NCI-H187 (cell line): ENCODE results near the gene SBNO2.

Source experiments
- DNase-seq, 2 experiments: peaks; one replicate each; lab custom pipeline; 2025; lab: John Stamatoyannopoulos, UW

The SBNO2 gene

DNA sequence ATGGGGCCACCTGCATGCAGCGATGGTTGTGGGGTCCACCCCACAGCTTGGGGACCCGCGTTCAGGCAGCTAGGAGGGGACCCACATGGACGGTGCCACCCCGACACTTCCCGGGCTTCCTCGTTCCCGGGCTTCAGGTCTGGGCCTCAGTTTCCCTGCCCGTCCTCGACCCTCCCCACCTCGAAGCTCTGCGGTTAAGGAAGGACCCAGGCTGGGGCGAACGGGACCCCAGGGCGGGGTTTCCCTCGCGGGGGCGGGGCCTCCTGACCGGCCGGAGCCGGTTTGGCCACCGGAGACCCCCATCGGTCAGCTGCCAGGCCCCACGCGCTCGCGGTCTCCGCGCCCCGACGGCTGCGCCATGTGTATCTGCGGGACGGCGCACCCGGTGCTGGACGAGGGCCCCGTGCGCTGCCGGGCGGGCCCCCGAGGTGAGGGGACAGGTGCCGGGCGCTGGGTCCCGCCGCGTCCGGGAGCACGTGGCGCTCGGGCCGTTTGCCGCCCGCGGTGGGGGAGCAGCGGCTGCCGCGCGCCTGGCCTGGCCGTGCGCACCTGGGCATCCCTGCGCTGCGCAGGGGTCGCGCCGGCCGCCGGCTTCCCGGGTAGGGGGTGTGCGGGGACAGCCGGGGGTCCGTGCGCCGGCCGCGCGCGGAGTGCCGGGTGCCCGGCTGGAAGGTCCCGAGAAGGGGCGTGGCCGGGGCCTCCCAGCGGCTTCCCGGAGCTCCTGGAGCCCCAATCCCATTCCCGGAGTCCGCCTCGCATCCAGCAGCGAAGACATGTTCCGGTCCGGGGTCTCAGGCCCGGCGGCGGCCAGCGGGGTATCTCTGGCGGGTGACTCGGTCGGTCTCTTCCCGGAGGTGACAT lies 102.9 kb downstream of the SBNO2 start:
- no peak for DNase-seq

- no peak for DNase-seq
Observed at GRCh38 chr19:1070576-1070930, 103.5 kb downstream of the SBNO2 start.

GRCh38 chr19:1069009-1069779 lies 104.9 kb downstream of the SBNO2 start:
- DNase-seq: no peak

GRCh38 chr19:1068009-1069001 lies 105.8 kb downstream of the SBNO2 start:
- DNase-seq: no peak

GRCh38 chr19:1067341-1067957 lies 106.6 kb downstream of the SBNO2 start:
- DNase-seq: no peak

GRCh38 chr19:1066748-1067340 lies 107.2 kb downstream of the SBNO2 start, which contains the start of gene ARHGAP45:
Gene ARHGAP45 (plus strand): TSS chr19:1067167. CDS start chr19:1067406, 239 bp downstream.
- DNase-seq: no peak

GRCh38 chr19:1066251-1066747 lies 107.8 kb downstream of the SBNO2 start:
- DNase-seq: no peak

GRCh38 chr19:1065606-1066109 lies 108.4 kb downstream of the SBNO2 start:
- no peak for DNase-seq

DNA sequence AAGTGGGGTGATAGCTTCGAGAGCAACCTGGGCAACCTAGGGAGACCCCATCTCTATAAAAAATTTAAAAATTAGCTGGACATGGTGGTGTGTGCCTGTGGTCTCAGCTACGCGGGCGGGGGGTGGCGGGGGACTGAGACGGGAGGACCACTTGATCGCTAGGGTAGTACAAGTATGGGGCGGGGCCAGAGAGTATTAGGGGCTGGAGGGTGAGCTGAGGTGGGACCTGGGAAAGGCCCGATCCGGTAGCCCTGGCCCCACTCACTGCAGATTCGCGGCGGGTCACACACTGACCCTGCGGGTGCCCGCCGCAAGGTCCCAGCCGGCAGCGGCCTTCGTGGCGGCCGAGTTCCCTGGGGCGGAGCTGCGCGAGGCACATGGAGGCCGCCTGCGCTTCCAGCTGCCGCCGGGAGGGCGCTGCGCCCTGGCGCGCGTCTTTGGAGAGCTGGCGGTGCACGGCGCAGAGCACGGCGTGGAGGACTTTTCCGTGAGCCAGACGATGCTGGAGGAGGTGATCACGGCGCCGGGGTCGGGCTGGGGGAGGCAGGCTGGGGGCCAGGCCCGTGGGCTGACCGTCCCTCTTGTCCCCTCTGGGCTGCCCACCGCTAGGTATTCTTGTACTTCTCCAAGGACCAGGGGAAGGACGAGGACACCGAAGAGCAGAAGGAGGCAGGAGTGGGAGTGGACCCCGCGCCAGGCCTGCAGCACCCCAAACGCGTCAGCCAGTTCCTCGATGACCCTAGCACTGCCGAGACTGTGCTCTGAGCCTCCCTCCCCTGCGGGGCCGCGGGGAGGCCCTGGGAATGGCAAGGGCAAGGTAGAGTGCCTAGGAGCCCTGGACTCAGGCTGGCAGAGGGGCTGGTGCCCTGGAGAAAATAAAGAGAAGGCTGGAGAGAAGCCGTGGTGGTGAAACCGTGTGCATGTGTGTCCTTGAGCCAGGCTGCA lies 109.1 kb downstream of the SBNO2 start:
- DNase-seq: no peak

DNA sequence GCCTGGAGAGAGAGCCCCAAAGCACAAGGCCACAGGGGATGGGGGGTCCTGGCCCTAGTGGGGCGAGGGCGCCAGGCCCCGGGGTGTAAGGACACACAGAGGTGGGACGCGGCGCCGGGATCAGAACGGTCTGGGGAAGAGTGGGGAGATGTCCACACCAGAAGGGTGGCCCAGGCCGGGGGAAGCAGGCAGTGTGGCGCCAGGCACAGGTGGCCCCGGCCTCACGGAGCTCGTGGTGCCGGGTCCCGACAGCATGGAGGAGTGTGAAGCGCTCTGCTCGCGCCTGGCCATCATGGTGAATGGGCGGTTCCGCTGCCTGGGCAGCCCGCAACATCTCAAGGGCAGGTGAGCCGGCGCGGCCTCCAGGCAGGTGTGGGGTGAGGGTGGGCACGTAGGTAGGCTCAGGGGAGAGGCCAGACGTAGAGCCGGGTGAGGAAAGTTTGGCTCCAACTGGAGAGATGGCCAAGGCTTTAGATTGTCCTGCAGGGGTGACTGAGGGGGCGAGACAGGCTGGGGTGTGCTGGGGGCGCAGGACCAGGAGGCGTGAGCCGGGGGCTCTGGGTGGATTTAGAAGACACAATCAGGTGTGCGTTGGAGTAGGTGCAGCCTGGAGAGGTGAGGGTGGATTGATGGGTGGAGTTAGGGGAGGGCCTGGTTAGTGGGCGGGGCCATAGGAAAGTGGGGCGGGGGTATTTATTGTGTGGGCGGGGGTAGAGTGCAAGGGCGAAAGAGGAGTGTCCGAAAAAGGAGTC lies 110.0 kb downstream of the SBNO2 start:
- no peak for DNase-seq

- no peak for DNase-seq
Observed at GRCh38 chr19:1063030-1063908, 110.8 kb downstream of the SBNO2 start.

GRCh38 chr19:1062387-1063029 lies 111.6 kb downstream of the SBNO2 start:
- no peak for DNase-seq

DNA sequence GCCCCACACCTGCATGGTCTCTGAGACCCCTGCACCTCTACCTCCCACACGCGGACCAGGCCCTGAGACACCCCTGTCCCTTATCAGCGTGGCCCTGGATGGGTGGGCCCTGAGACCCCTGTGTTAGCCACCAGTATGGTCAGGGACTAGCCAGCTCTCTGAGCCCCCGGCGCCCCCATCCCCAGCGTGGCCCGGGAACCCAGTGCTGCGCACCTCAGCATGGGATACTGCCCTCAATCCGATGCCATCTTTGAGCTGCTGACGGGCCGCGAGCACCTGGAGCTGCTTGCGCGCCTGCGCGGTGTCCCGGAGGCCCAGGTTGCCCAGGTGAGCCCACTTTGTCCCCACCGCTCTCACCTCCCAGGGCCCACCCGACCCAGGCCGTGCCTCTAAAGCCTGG lies 112.1 kb downstream of the SBNO2 start:
- no peak for DNase-seq

GRCh38 chr19:1060689-1061088 lies 113.4 kb downstream of the SBNO2 start:
- no peak for DNase-seq

GRCh38 chr19:1058112-1058511 lies 116.0 kb downstream of the SBNO2 start:
- DNase-seq: no peak
